K562 (cell line): ENCODE measurements around the gene TSC22D3. TPM values are rescaled to one million over a fixed set of nuclear protein-coding genes. Genes with fewer than 3 reads are reported as not detected.

ENCODE experiments used
- ATAC-seq: fragments of 200-7000 bp; cut with Tn5 transposase; 3 replicates; pipeline ENCODE4 v1.9.1; 2020; ENCODE audit warnings: moderate library complexity
- BruUV-seq: library from RNA; stranded (reverse); fragments of 400-500 nt; replicated peaks from 2 replicates; lab custom pipeline; 2021; lab: Mats Ljungman, UMichigan
- CTCF ChIA-PET: fragments of 300-600 bp; formaldehyde crosslinking; extraction: SDS; loops from one replicate; lab custom pipeline; 2021; ENCODE audit warnings: low intra/inter-chr PET ratio; lab: Yijun Ruan, JAX
- POLR2A ChIA-PET: fragments of 300-600, 350-650 bp; sonication (Branson Sonifier 250); formaldehyde crosslinking; extraction: SDS; loops from one replicate; lab custom pipeline; 2021; ENCODE audit warnings: antibody characterized with exemption, inconsistent platforms; lab: Yijun Ruan, JAX
- DNase-seq, 4 experiments: peaks; one replicate each; pipeline versions ENCODE4 v3.0.0 to v3.0.0-alpha.2; 2011 to 2018; ENCODE audit warnings: low spot score in 3 of 4, mixed read lengths in 3 of 4; ENCODE audit errors: extremely low read depth in 1 of 4
- FAIRE-seq: peaks from 2 replicates; lab custom pipeline; 2011; peaks lifted over from hg19 to GRCh38; lab: Jason Lieb, UNC
- H2AFZ ChIP-seq: 2 replicates; pipeline ENCODE4 v1.6.0; 2011; ENCODE audit warnings: low read depth, low read length, control low read depth, inconsistent platforms
- H3K27ac ChIP-seq: fragments of 200-600 bp; 3 replicates; pipeline ENCODE4 v1.8.0; 2011; ENCODE audit warnings: low read depth, mild to moderate bottlenecking, control low read depth, inconsistent platforms, low read length, moderate library complexity, mixed read lengths; ENCODE audit errors: extremely low read depth
- H3K27me3 ChIP-seq, 2 experiments: fragments of 300-600 bp in 1 of 2; 2 replicates in 1 of 2; 3 replicates in 1 of 2; pipeline versions ENCODE4 v1.6.0 to v1.8.0; 2011; ENCODE audit warnings: inconsistent platforms in 2 of 2, low read length in 2 of 2, mild to moderate bottlenecking in 1 of 2, mixed read lengths in 1 of 2, moderate library complexity in 1 of 2; ENCODE audit not compliant: control insufficient read depth in 2 of 2, insufficient read depth in 2 of 2
- H3K36me3 ChIP-seq: fragments of 300-600 bp; 3 replicates; pipeline ENCODE4 v1.8.0; 2011; ENCODE audit warnings: mild to moderate bottlenecking, low read length, inconsistent platforms; ENCODE audit not compliant: control insufficient read depth, insufficient read depth
- H3K4me1 ChIP-seq, 2 experiments: fragments of 200-600 bp in 1 of 2; replicated peaks in 1 of 2; 2 replicates in 1 of 2; 3 replicates in 1 of 2; pipeline versions ENCODE4 v1.5.1 to v1.8.0; 2011; ENCODE audit warnings: inconsistent platforms in 2 of 2, low read length in 2 of 2, mild to moderate bottlenecking in 1 of 2, mixed read lengths in 1 of 2, moderate library complexity in 1 of 2; ENCODE audit not compliant: control insufficient read depth in 2 of 2, insufficient read depth in 2 of 2
- H3K4me2 ChIP-seq: 2 replicates; pipeline ENCODE4 v1.6.1; 2011; ENCODE audit warnings: low read length, control low read depth, inconsistent platforms, mixed read lengths; ENCODE audit not compliant: insufficient read depth
- H3K4me3 ChIP-seq: fragments of 200-600 bp; sonication (generic), shearing (Covaris generic); 2 replicates; pipeline ENCODE4 v1.5.1; 2016; ENCODE audit warnings: control low read depth, inconsistent platforms
- H3K79me2 ChIP-seq: fragments of 200-600 bp; 3 replicates; pipeline ENCODE4 v1.8.0; 2011; ENCODE audit warnings: low read length, inconsistent platforms; ENCODE audit not compliant: control insufficient read depth, insufficient read depth
- H3K9ac ChIP-seq, 2 experiments: 2 replicates each; pipeline versions ENCODE4 v1.6.0 to v1.6.1; 2011; ENCODE audit warnings: low read depth in 2 of 2, low read length in 2 of 2, control low read depth in 1 of 2, inconsistent platforms in 1 of 2, mild to moderate bottlenecking in 1 of 2, mixed read lengths in 1 of 2; ENCODE audit not compliant: insufficient read depth in 1 of 2
- H3K9me1 ChIP-seq: one replicate; pipeline ENCODE4 v1.6.0; 2011; ENCODE audit warnings: inconsistent platforms, mild to moderate bottlenecking, low read length, moderate library complexity; ENCODE audit not compliant: control insufficient read depth, insufficient read depth
- H3K9me3 ChIP-seq: replicated peaks from 2 replicates; pipeline ENCODE4 v1.5.1; 2011; ENCODE audit warnings: low read depth, low read length, inconsistent platforms; ENCODE audit not compliant: control insufficient read depth, insufficient read depth
- H4K20me1 ChIP-seq: replicated peaks from 2 replicates; pipeline ENCODE4 v1.6.1; 2011; ENCODE audit warnings: low read length, inconsistent platforms, mixed read lengths; ENCODE audit not compliant: control insufficient read depth, insufficient read depth
- BRCA1 ChIP-seq, 2 experiments: fragments of 450-650 bp in 1 of 2; sonication (generic) in 1 of 2; formaldehyde crosslinking in 1 of 2; IDR thresholded peaks; 2 replicates each; pipeline versions ENCODE4 v1.5.0 to v1.6.1; 2017 to 2020; ENCODE audit warnings: mild to moderate bottlenecking in 1 of 2, missing genetic modification reagents in 1 of 2
- CBFB ChIP-seq: sonication (generic); formaldehyde crosslinking; IDR thresholded peaks from 2 replicates; pipeline ENCODE4 v1.4.0; 2020; ENCODE audit warnings: mild to moderate bottlenecking, missing genetic modification reagents
- FUS ChIP-seq: fragments of 200-400 bp; formaldehyde crosslinking; optimal IDR thresholded peaks from 2 replicates; pipeline ENCODE3; 2017; ENCODE audit warnings: low read depth, low read length
- GATA2 ChIP-seq: sonication (generic); formaldehyde crosslinking; IDR thresholded peaks from 2 replicates; pipeline ENCODE4 v1.4.0; 2020; ENCODE audit warnings: mild to moderate bottlenecking, missing genetic modification reagents
- KDM4B ChIP-seq, 2 experiments: fragments of 450-650 bp in 1 of 2; sonication (generic) in 1 of 2; IDR thresholded peaks; 2 replicates each; pipeline ENCODE4 v1.6.1; 2016 to 2017; ENCODE audit warnings: borderline replicate concordance in 2 of 2, antibody characterized with exemption in 1 of 2, low read depth in 1 of 2, mild to moderate bottlenecking in 1 of 2
- NFE2L1 ChIP-seq: fragments of 450-650 bp; IDR thresholded peaks from 2 replicates; pipeline ENCODE4 v1.6.1; 2016; ENCODE audit warnings: missing genetic modification characterization, low read depth, mild to moderate bottlenecking, missing compliant biosample characterization, moderate library complexity, borderline replicate concordance
- RFX7 ChIP-seq: fragments of 250-450 bp; sonication (Bioruptor Pico); IDR thresholded peaks from 2 replicates; pipeline ENCODE4 v1.5.1; 2021; ENCODE audit warnings: mild to moderate bottlenecking
- SP1 ChIP-seq: sonication (generic); formaldehyde crosslinking; IDR thresholded peaks from 2 replicates; pipeline ENCODE4 v1.8.1; 2022; ENCODE audit warnings: mild to moderate bottlenecking, missing genetic modification reagents
- TAF7 ChIP-seq: fragments of 450-650 bp; IDR thresholded peaks from 2 replicates; pipeline ENCODE4 v1.6.1; 2016; ENCODE audit warnings: missing genetic modification characterization, missing compliant biosample characterization
- TFE3 ChIP-seq: fragments of 450-650 bp; formaldehyde crosslinking; IDR thresholded peaks from 2 replicates; pipeline ENCODE4 v1.4.0; 2020; ENCODE audit warnings: mild to moderate bottlenecking, mixed read lengths
- ZFP36 ChIP-seq: fragments of 150-350 bp; IDR thresholded peaks from 2 replicates; pipeline ENCODE4 v1.6.1; 2018; ENCODE audit warnings: low read length, low read depth; ENCODE audit not compliant: partially characterized antibody
- ZNF232 ChIP-seq: sonication (generic); formaldehyde crosslinking; IDR thresholded peaks from 2 replicates; pipeline ENCODE4 v1.8.0; 2022; ENCODE audit warnings: mild to moderate bottlenecking, missing genetic modification reagents
- ZNF740 ChIP-seq, 3 experiments: fragments of 200-800 bp in 1 of 3; sonication (Bioruptor generic) in 1 of 3; sonication (generic) in 1 of 3; formaldehyde crosslinking in 1 of 3; IDR thresholded peaks; 2 replicates each; pipeline versions ENCODE4 v1.6.1 to v1.8.0; 2016 to 2022; ENCODE audit warnings: mild to moderate bottlenecking in 2 of 3, missing compliant biosample characterization in 2 of 3, missing genetic modification characterization in 2 of 3, missing genetic modification reagents in 1 of 3
- ZNF785 ChIP-seq: fragments of 250-450 bp; sonication (Bioruptor Pico); IDR thresholded peaks from 2 replicates; pipeline ENCODE4 v1.4.0; 2020; ENCODE audit warnings: mild to moderate bottlenecking
- ZNF830 ChIP-seq: fragments of 250-450 bp; sonication (Bioruptor Pico); IDR thresholded peaks from 2 replicates; pipeline ENCODE4 v1.5.0; 2021; ENCODE audit warnings: mild to moderate bottlenecking
- WGBS: fragments of 100-300 bp; shearing (Covaris generic); methylation state at CpG from one replicate; pipeline ENCODE4 v1.1.6; 2016; ENCODE audit warnings: low coverage, mixed read lengths; ENCODE audit not compliant: insufficient coverage; ENCODE audit errors: missing lambda C conversion rate; 5-methylcytosine and 5-hydroxymethylcytosine counted together
- in situ Hi-C: fragments of 300-500 bp; cut with MboI; formaldehyde crosslinking; loops from 4 replicates; pipeline ENCODE4 v1.15.0; 2018; ENCODE audit warnings: inconsistent platforms, mixed read lengths
- intact Hi-C: fragments of 100-400 bp; cut with micrococcal nuclease; formaldehyde crosslinking; loops from 2 replicates; pipeline ENCODE4 v1.14.2; 2022
- polyA plus RNA-seq, 8 experiments: library from polyadenylated mRNA; depleted of rRNA in 4 of 8; stranded (reverse) in 5 of 8; unstranded in 3 of 8; fragments of >200 nt; fragmentation: Nextera tagmentation in 2 of 8; fragmentation: Illumina TruSeq in 1 of 8; extraction: Ambion mirVana in 2 of 8; extraction: Trizol in 1 of 8; gene quantifications; 2 replicates each; pipeline versions ENCODE4 v1.2.1 to v1.2.3, GENCODE V29; 2011 to 2014; ENCODE audit warnings: inconsistent platforms in 1 of 8, missing spikeins in 1 of 8
- total RNA-seq, 7 experiments: library from RNA; depleted of rRNA in 6 of 7; stranded (reverse); fragments of >200 nt in 6 of 7; fragmentation: Illumina TruSeq in 2 of 7; extraction: Trizol in 2 of 7; gene quantifications; 2 replicates each; pipeline versions ENCODE4 v1.2.1 to v1.2.3, GENCODE V29; 2011 to 2021; ENCODE audit warnings: low replicate concordance in 1 of 7

Gene TSC22D3
- total and polyA plus RNA-seq, 9 of the 15 experiments (the other 6 are each of a cell fraction or from before 2014, with no cell fraction given), result 0.48 to 3.0 (median 0.87) TPM

- TF ChIP-seq TFE3 (CRISPR knock-in tag) (no peak), KDM4B (IDR thresholded peaks at IDR 0.05; ENCODE audit: borderline replicate concordance in 2 of 2, low read depth in 1 of 2) (no peak), RFX7 (CRISPR knock-in tag) (no peak), GATA2 (CRISPR knock-in tag) (no peak), ZNF830 (no peak), SP1 (CRISPR knock-in tag) (no peak), FUS (no peak)
Observed at GRCh38 chrX:107711521-107712181, 63.9 kb downstream of the TSC22D3 start (continued).

DNA sequence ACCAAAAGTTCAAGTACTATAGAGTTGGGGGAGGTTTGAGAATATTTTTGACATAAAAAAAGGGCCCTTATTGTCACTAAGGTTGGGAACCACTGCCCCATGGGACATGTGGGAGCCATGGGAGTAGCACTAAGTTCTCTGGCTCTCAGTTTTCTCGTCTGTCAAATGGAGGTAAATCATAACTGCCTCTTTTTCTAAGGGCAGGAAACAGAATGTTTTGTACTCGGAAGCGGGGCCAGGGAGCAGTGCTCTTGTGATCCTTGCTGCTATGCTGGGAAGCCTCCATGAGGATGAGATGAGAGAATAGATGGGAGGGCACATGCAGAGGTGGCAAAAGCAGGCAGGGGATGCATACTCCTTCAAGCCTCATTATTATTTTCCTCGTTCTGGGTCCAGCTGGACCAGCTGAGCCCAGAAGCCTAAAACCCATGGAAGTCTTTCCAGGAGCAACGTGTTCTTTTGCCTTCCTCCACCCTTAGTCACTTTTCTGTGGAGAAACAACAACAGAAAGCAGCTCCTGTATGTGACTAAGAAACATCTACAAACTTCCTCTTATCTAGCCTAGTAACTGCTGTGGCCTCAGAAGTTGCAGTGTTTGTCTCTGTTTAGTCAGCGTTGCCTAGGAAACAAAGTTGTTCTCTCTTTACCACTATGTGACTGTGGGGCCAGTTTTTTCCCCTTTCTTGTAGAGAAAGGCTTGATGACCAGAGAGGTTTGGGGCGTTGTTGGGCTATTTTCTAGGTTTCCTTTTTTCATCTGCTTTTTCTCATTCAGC is 64.8 kb downstream of the TSC22D3 start:
- DNase-seq, result peak; percentile 45 to 76 (median 60)
- H3K9ac ChIP-seq, result peak overlapping the region; percentile 43 to 79; a peak in 2 of 4 replicates
- in situ Hi-C loops (loop anchor here (5.0 kb wide), 1 partner anchor 34 kb away; no protein-coding TSS in a partner anchor), intact Hi-C loops (no loop called here)
- H3K9me1 ChIP-seq, result no peaks in the 10 kb centered on the region
- peak; percentile 85 for FAIRE-seq
- H3K9me3 ChIP-seq, result no peaks in the 10 kb centered on the region
- POLR2A ChIA-PET, result interaction anchor here (0.6 to 1.4 kb wide), 4 partner anchors 10 to 33 kb away, joined by 3 to 9 read pairs (median 4); no protein-coding TSS in a partner anchor
- H3K27ac ChIP-seq, result peak overlapping the region; percentile 68; the same call in 2 of the 3 replicates
- H4K20me1 ChIP-seq, result no peaks in the 10 kb centered on the region
- peaks cover 6 to 9% of the 10 kb centered on the region in 2 experiments; a peak in 4 of 5 replicates for H3K4me1 ChIP-seq
- H3K27me3 ChIP-seq, result no peaks in the 10 kb centered on the region; a peak in 1 of 5 replicates
- no peaks in the 10 kb centered on the region for H3K36me3 ChIP-seq
- no peak overlapping the region for H3K4me3 ChIP-seq
- CTCF ChIA-PET, result no interaction called here
- ATAC-seq, result peak; percentile 91
- WGBS, result 10% methylated on average over 7 of the region's 7 CpGs
- H3K79me2 ChIP-seq, result no peaks in the 10 kb centered on the region
- H2AFZ ChIP-seq, result peak overlapping the region; percentile 83
- H3K4me2 ChIP-seq, result peak overlapping the region; percentile 70
- BruUV-seq, result no TSS peak
- no peak for TF ChIP-seq TAF7
- TF ChIP-seq ZNF740 (CRISPR knock-in tag; IDR thresholded peaks at IDR 0.05), result no peak
- TF ChIP-seq ZNF740 (tag; IDR thresholded peaks at IDR 0.05), result no peak; a peak in 1 of 4 replicates
- TF ChIP-seq ZFP36, result peak; percentile 58
- TF ChIP-seq NFE2L1 (tag), result no peak
- TF ChIP-seq CBFB, result no peak
- TF ChIP-seq ZNF785 (CRISPR knock-in tag), result no peak
- TF ChIP-seq ZNF232 (CRISPR knock-in tag), result no peak
- TF ChIP-seq BRCA1 (IDR thresholded peaks at IDR 0.05), result no peak
- TF ChIP-seq BRCA1 (CRISPR knock-in tag; IDR thresholded peaks at IDR 0.05), result no peak
